Pulmonary artery endothelial cell (primary cell): ENCODE results near the gene RPL11. TPM values are rescaled to one million over a fixed set of nuclear protein-coding genes. Genes with fewer than 3 reads are reported as not detected.
"Not testable (repeated sequence)": the region's sequence is repeated elsewhere in the genome, so short reads cannot be mapped to it uniquely, and the experiment has no call there.

Experiments used
- DNase-seq: peaks from one replicate; pipeline ENCODE4 v3.0.0-alpha.2; 2011; ENCODE audit warnings: low read depth, low spot score
- total RNA-seq: library from RNA; depleted of rRNA; stranded (reverse); fragments of >200 nt; gene quantifications from 2 replicates; pipeline ENCODE4 v1.2.3, GENCODE V29; 2014

RPL11 gene
- total RNA-seq, 1 donor from 2014 or later = 1,951 TPM

GRCh38 chr1:23684415-23684814 lies 7.2 kb upstream of the RPL11 start:
- DNase-seq = no peak

GRCh38 chr1:23685197-23685596 lies 6.4 kb upstream of the RPL11 start:
- not testable (repeated sequence) for DNase-seq

DNA sequence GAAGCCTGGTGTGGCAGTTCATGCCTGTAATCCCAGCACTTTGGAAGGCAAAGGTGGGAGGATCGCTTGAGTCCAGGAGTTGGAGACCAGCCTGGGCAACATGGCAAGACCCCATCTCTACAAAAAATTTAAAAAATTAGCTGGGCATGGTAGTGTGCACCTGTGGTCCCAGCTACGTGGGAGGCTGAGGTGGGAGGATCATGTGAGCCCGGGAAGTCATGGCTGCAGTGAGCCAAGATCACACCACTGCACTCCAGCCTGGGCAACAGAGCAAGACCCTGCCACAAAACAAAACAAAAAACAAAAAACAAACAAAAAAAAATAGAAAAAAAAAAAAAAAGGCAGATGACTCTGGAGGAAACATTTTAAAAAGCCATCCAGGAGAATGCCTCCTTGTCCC lies 3.9 kb upstream of the RPL11 start:
- DNase-seq = not testable (repeated sequence)

GRCh38 chr1:23688281-23688680 lies 3.3 kb upstream of the RPL11 start:
- not testable (repeated sequence) for DNase-seq

DNA sequence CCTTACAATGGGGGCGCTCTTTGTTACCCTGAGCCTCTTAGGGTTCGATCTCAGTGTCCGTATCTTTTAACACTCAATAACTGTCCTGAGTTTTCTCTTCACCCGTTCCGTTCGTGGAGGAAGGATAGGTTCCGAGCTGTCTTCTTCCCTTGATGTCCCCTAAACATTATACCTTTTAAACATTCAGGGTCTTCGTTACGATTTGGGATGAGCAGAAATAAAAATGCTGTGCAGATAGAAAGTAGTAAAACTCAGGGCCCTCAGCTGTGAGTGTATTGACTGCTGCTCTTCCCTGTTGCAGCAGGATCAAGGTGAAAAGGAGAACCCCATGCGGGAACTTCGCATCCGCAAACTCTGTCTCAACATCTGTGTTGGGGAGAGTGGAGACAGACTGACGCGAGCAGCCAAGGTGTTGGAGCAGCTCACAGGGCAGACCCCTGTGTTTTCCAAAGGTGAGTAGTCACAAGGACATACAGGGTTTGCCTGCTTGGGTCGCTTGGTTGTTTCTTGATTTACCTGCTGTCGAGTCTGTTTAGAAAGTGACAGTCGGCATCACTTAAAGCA lies 784 bp downstream of the RPL11 start:
- no peak for DNase-seq

GRCh38 chr1:23693599-23693998 lies 2.0 kb downstream of the RPL11 start:
- no peak for DNase-seq

DNA sequence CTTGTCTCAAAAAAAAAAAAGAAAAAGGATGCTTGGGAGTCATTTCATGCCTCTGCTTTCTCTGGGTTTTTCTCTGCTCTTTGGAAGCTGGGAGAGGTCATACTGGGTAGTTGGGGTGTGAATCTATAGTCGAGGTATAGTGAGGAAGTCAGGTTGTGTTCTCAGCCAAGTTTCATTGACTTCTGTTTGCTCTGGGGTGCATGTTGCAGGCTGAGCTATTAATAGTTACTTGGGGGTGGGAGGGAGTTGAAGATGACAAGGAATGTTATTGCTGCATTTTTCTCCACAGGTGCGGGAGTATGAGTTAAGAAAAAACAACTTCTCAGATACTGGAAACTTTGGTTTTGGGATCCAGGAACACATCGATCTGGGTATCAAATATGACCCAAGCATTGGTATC lies 2.8 kb downstream of the RPL11 start:
- no peak for DNase-seq

- DNase-seq = no peak
Observed at GRCh38 chr1:23695667-23696066, 4.1 kb downstream of the RPL11 start.

GRCh38 chr1:23696335-23696989 lies 4.9 kb downstream of the RPL11 start:
- DNase-seq = no peak

- no peak for DNase-seq
Observed at GRCh38 chr1:23698466-23698865, 6.9 kb downstream of the RPL11 start.

DNA sequence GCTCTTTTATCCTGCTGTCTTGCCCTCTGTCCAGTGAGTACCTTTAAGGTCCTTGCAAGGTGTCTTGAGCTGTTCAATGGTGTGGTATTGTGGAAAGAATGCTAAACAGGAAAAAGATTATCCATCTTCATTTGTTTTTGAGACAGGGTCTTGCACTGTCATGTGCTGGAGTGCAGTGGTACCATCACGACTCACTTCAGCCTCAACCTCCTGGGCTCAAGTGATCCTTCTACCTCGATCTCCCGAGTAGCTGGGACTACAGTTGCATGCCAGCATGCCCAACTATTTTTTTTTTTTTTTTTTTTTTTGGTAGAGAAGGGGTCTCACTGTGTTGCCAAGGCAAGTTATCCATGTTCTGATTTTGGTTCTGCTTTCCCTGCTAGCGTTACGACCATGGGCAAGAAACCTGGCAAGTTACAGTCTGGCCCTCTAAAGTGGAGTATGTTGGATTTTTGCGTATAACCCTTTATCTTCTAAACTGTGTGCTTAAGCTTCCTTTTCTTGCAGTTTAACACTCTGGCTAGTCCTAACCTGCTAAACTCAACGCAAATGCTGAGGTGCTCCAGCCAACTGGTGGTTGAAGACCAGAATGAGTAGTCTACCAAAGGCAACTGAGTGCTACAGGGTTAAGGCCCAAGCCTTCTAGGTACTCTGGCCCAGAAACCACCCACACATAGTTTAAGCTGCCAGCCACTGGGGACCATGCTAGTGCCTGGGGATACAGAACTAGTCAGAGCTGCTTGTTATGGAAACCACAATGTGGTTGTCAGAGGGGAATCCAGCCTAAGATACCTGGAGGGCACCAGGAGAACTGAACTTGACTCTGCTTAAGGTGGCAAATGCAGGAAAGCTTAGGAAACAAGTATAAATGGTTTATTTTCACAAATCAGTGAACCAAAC lies 7.9 kb downstream of the RPL11 start:
- no peak for DNase-seq

- DNase-seq = no peak
Observed at GRCh38 chr1:23701310-23701709, 9.7 kb downstream of the RPL11 start.

- DNase-seq = no peak
Observed at GRCh38 chr1:23701996-23702395, 10.4 kb downstream of the RPL11 start.

DNA sequence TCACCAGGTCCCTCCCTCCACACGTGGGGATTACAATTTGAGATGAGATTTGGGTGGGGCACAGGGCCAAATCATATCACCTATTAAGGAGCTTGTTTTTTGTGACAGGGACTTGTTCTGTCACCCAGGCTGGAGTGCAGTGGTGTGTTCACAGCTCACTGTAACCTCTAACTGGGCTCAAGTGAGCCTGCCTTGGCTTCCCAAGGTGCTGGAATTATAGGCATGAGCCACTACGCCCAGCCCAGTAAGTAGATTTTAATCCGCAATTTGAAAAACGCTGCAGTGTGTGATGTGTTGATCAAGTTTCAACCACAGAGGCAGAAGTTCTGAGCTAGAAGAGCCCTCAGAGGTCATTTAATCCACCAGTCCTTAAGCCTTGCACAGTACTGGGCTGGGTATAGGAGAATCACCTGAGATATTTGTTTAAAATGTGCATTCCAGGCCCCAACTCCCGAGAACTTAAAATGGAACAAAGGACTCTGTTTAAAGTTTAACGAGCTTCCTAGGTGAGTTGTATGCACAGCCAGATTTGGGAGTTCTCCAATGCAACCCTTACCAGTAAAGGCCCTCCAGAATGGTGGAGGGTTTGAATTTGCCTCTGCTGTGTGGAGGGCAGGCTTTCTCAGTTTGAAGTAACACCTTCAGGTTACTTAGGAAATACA lies 13.4 kb downstream of the RPL11 start:
- DNase-seq = no peak

- DNase-seq = no peak
Observed at GRCh38 chr1:23709229-23709628, 17.6 kb downstream of the RPL11 start.

DNA sequence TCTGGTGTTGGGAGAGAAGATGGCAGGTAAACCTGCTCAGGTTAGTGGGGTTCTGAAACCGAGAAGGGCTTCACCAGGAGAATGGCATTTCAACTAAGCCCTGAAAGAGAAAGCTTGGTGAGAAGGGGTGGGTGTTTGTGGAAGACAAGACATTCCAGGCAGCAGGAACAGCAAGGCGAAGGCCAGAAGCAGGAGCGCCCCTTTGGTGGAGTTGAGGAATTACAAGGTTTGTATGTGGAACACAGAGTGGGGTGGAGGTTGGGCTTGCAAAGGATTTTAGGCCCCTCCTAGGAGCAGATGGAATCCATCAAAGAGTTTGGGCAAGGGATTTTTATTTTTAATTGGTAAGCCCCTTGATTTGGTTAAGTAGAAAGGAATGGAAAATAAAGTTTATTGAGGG lies 26.9 kb downstream of the RPL11 start:
- DNase-seq = no peak

DNA sequence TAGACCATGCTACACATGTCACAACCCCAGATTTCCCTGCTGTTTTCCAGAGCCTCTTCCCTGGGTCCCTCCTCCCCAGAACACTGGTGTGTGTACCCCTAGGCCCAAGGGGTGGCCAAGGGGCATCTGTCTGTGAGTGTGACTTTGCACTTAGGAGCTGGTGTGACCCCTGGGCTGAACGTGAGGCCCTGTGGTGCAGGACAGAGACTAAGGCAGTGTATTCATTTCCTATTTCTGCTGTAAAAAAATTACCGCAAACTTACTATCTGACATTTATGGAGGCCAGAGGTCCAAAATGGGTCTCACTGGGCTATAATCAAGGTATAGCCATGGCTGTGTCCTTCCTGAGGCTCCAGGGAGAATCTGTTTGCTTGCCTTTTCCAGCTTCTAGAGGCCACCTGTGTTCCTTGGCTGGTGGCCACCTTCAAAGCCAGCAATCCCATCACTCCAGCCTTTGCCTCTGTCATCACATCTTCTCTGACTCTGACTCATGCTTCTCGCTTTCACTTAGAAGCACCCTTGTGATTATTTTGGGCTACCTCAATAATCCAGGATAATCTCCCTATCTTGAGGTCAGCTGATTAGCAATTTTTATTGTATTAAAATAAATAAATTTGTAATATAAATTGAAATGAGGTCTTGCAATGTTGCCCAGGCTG lies 27.7 kb downstream of the RPL11 start:
- DNase-seq = no peak

GRCh38 chr1:23720256-23720995 lies 28.8 kb downstream of the RPL11 start:
- DNase-seq = no peak

DNA sequence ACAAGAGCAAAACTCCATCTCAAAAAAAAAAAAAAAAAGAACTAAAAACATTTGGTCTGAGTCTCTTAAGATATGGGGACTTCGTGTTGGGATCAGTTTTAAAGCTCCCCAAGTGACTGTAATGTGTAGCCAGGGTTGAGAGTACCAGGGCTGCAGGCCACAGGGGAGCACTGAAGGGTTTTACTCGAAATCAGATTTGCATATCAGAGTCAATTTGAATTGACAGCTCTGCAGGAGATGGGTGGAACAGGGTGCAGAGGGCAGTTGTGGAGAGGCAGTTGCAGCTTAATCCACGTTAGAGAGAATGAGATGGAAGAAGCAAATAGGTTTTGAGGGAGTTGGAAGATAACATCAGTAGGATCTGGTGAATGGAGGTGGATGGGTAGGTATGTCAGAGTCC lies 31.0 kb downstream of the RPL11 start:
- DNase-seq = no peak

- DNase-seq = no peak
Observed at GRCh38 chr1:23726686-23727085, 35.1 kb downstream of the RPL11 start.

DNA sequence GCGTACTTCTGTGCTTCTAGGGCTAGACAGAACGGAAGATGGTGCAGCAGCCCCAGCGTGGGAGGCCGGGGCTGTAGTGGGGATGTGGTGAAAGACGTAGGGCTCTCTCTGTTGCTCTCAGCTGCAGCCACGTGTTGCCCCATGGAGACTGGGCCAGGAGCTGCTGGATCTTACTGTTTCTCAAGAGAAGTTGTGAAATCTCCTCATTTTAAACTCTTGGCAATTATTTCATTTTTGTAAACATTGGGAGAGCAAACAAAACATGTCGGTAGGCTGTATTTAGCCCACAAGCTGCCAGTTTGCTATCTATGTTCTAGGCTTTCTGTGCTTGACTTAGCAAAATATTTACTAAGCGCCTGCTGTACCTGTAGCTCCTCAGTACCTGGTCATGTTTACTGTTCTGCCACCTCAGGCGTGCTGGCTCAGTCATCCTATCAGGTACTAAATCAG lies 35.8 kb downstream of the RPL11 start:
- DNase-seq = no peak
